Kidney (tissue), 14 donors: ENCODE measurements around the gene LATS2. TPM values are rescaled to one million over a fixed set of nuclear protein-coding genes. Genes with fewer than 3 reads are reported as not detected.

ENCODE experiments used
- DNase-seq, 5 donors: peaks; one replicate each; pipeline ENCODE4 v3.0.0-alpha.2; 2013 to 2020
- FAIRE-seq: peaks from 2 replicates; lab custom pipeline; 2012; peaks lifted over from hg19 to GRCh38; lab: Jason Lieb, UNC
- H3K27ac ChIP-seq, 2 donors: one replicate each; pipeline ENCODE4 v1.7.0; 2013; ENCODE audit warnings: low read depth in 2 of 2, low read length in 2 of 2, inconsistent platforms in 1 of 2
- H3K27me3 ChIP-seq: one replicate; pipeline ENCODE4 v1.7.1; 2013; ENCODE audit warnings: low read length, inconsistent platforms; ENCODE audit not compliant: control insufficient read depth, insufficient read depth
- H3K36me3 ChIP-seq, 3 donors: one replicate each; pipeline versions ENCODE4 v1.7.0 to v1.7.1; 2013; ENCODE audit warnings: low read length in 3 of 3, control low read depth in 1 of 3, inconsistent platforms in 1 of 3; ENCODE audit not compliant: insufficient read depth in 3 of 3, control insufficient read depth in 2 of 3
- H3K4me1 ChIP-seq, 3 donors: one replicate each; pipeline versions ENCODE4 v1.7.0 to v1.7.1; 2013; ENCODE audit warnings: low read length in 3 of 3, inconsistent platforms in 1 of 3, low read depth in 1 of 3; ENCODE audit not compliant: control insufficient read depth in 2 of 3, insufficient read depth in 2 of 3
- H3K4me3 ChIP-seq, 3 donors: one replicate each; pipeline versions ENCODE4 v1.7.0 to v1.8.1; 2013; ENCODE audit warnings: low read length in 3 of 3, control low read depth in 1 of 3, inconsistent platforms in 1 of 3
- H3K9ac ChIP-seq, 3 donors: one replicate each; pipeline versions ENCODE4 v1.7.0 to v1.7.1; 2013; ENCODE audit warnings: low read length in 3 of 3, control low read depth in 1 of 3, inconsistent platforms in 1 of 3
- H3K9me3 ChIP-seq, 3 donors: one replicate each; pipeline versions ENCODE4 v1.7.0 to v1.7.1; 2013; ENCODE audit warnings: low read length in 3 of 3, control low read depth in 1 of 3, inconsistent platforms in 1 of 3; ENCODE audit not compliant: control insufficient read depth in 2 of 3, insufficient read depth in 1 of 3
- intact Hi-C: fragments of 100-400 bp; cut with DNase I; formaldehyde crosslinking; loops from one replicate; pipeline ENCODE4 v1.11.1; 2022
- polyA plus RNA-seq: library from polyadenylated mRNA; stranded (reverse); fragments of 350-450 nt; fragmentation: Illumina TruSeq; extraction: RNeasy Lipid Tissue Mini Kit (QIAGEN cat#74804); gene quantifications from one replicate; pipeline ENCODE4 v1.2.3, GENCODE V29; 2014; ENCODE audit warnings: low read depth, low replicate concordance; ENCODE audit not compliant: insufficient read depth
- total RNA-seq: library from RNA; stranded (reverse); fragmentation: NEBNext Ultra II Directional; extraction: Animal tissue kit (Norgen Biotek cat#: 25700); gene quantifications from one replicate; pipeline ENCODE4 v1.2.1, GENCODE V29; 2021
- TF ChIP-seq, protein P1 (sequence below): IDR thresholded peaks from 3 replicates; pipeline ENCODE4 v1.5.1; 2012; ENCODE audit warnings: mild to moderate bottlenecking, moderate library complexity, borderline replicate concordance; ENCODE audit not compliant: insufficient read depth; ENCODE audit errors: extremely low read depth
- donor health status: control.
- donor health status: control.
- donor health status: control.
- donor health status: control.
- donor health status: control.
- donor health status: DM: yes; HTN: yes; CAD: no.
- donor health status: Normal renal cell carcinoma (clear cell type).

Gene LATS2
- total and polyA plus RNA-seq, 2 donors from 2014 or later = 5.5 to 26.3 TPM

DNA sequence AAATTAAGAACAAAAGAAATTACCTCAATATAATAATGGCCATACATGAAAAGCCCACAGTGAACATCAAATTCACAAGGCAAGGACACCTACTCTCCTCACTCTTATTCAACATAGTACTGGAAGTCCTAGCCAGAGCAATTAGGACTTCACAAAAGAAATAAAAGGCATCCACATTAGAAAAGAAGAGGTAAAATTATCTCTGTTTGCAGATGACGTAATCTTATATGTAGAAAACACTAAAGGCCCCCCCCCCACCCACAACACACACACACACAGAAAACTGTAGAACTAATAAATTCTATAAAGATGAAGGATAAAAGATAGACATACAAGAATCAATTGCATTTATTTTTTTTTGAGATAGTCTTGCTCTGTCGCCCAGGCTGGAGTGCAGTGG, 25.5 kb upstream of the LATS2 start:
- Histone ChIP-seq H3K27ac (no peak overlapping the region), H3K9me3 (no peaks in the 10 kb centered on the region), H3K4me3 (no peak overlapping the region), H3K36me3 (no peaks in the 10 kb centered on the region), H3K4me1 (no peaks in the 10 kb centered on the region), H3K9ac (no peak overlapping the region), H3K27me3 (no peaks in the 10 kb centered on the region)
- no peak for DNase-seq
- intact Hi-C loops = no loop called here
- no peak for FAIRE-seq
- TF ChIP-seq, protein P1, sequence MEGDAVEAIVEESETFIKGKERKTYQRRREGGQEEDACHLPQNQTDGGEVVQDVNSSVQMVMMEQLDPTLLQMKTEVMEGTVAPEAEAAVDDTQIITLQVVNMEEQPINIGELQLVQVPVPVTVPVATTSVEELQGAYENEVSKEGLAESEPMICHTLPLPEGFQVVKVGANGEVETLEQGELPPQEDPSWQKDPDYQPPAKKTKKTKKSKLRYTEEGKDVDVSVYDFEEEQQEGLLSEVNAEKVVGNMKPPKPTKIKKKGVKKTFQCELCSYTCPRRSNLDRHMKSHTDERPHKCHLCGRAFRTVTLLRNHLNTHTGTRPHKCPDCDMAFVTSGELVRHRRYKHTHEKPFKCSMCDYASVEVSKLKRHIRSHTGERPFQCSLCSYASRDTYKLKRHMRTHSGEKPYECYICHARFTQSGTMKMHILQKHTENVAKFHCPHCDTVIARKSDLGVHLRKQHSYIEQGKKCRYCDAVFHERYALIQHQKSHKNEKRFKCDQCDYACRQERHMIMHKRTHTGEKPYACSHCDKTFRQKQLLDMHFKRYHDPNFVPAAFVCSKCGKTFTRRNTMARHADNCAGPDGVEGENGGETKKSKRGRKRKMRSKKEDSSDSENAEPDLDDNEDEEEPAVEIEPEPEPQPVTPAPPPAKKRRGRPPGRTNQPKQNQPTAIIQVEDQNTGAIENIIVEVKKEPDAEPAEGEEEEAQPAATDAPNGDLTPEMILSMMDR = no peak

DNA sequence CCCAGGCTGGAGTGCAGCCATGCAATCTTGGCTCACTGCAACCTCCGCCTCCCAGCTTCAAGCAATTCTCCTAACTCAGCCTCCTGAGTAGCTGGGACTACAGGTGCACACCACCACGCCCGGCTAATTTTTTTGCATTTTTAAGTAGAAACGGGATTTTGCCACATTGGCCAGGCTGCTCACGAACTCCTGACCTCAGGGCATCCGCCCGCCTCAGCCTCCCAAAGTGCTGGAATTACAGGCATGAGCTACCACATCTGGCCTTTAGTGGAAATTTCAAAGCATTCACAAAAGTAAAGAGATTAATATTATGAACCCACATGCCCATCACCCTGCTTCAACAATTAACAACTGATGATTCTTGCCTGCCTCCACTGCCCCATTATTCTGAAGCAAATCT, 20.5 kb upstream of the LATS2 start:
- Histone ChIP-seq H3K4me3 (no peak overlapping the region), H3K36me3 (no peaks in the 10 kb centered on the region), H3K27me3 (no peaks in the 10 kb centered on the region), H3K4me1 (peaks cover 0 to 3% (median 0%) of the 10 kb centered on the region in 3 donors), H3K9me3 (no peaks in the 10 kb centered on the region), H3K27ac (no peak overlapping the region), H3K9ac (no peak overlapping the region)
- FAIRE-seq (no peak), DNase-seq (no peak)
- intact Hi-C loops = no loop called here
- TF ChIP-seq, protein P1 = no peak

DNA sequence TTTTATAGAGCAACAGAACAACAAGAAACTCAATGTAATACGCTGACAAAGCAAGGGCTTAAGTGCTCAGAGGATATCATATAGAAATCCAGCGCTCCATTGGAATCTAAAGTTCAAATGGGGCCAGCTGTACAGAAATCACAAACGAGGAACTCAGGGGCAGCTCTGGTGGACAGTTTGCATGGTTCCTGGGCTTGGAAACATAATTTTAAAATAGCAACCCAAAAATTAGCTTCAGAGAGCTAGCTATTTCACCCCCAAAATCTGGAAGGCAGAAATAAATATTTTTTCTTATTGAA, 19.2 kb upstream of the LATS2 start:
- no peak overlapping the region for H3K4me3 ChIP-seq
- TF ChIP-seq, protein P1 = no peak
- no peak overlapping the region for H3K9ac ChIP-seq
- no peaks in the 10 kb centered on the region for H3K9me3 ChIP-seq
- FAIRE-seq (no peak), DNase-seq (no peak)
- peaks cover 0 to 3% (median 0%) of the 10 kb centered on the region in 3 donors for H3K4me1 ChIP-seq
- H3K36me3 ChIP-seq = no peaks in the 10 kb centered on the region
- no peaks in the 10 kb centered on the region for H3K27me3 ChIP-seq
- no peak overlapping the region for H3K27ac ChIP-seq
- intact Hi-C loops = no loop called here
